CD14-positive monocyte (primary cell): ENCODE measurements around the gene UBE4A. TPM values are rescaled to one million over a fixed set of nuclear protein-coding genes. Genes with fewer than 3 reads are reported as not detected.

Experiments used
- DNase-seq, 3 donors: peaks; one replicate each; pipeline ENCODE4 v3.0.0-alpha.2; 2011 to 2022
- H2AFZ ChIP-seq: 2 replicates; pipeline ENCODE4 v1.6.0; 2012; ENCODE audit warnings: mild to moderate bottlenecking, low read depth, low read length, inconsistent platforms; ENCODE audit not compliant: insufficient read depth, poor library complexity, severe bottlenecking
- H3K27ac ChIP-seq, 2 donors: 1 replicate in 1 of 2; 2 replicates in 1 of 2; pipeline ENCODE4 v1.5.1; 2012 to 2013; ENCODE audit warnings: low read length in 2 of 2, control low read depth in 1 of 2, inconsistent platforms in 1 of 2, low read depth in 1 of 2, mild to moderate bottlenecking in 1 of 2
- H3K27me3 ChIP-seq, 2 donors: one replicate each; pipeline versions ENCODE4 v1.6.0 to v1.6.1; 2011 to 2013; ENCODE audit warnings: low read length in 2 of 2; ENCODE audit not compliant: control insufficient read depth in 2 of 2, insufficient read depth in 2 of 2
- H3K36me3 ChIP-seq, 2 donors: replicated peaks in 1 of 2; 1 replicate in 1 of 2; 2 replicates in 1 of 2; pipeline versions ENCODE4 v1.5.1 to v1.6.1; 2012 to 2013; ENCODE audit warnings: low read length in 2 of 2, control low read depth in 1 of 2, inconsistent platforms in 1 of 2, mild to moderate bottlenecking in 1 of 2; ENCODE audit not compliant: insufficient read depth in 2 of 2, control insufficient read depth in 1 of 2
- H3K4me1 ChIP-seq, 2 donors: 1 replicate in 1 of 2; 2 replicates in 1 of 2; pipeline versions ENCODE4 v1.5.1 to v1.6.1; 2012 to 2013; ENCODE audit warnings: low read length in 2 of 2, control low read depth in 1 of 2, inconsistent platforms in 1 of 2, mild to moderate bottlenecking in 1 of 2, moderate library complexity in 1 of 2; ENCODE audit not compliant: insufficient read depth in 2 of 2, control insufficient read depth in 1 of 2
- H3K4me2 ChIP-seq: replicated peaks from 2 replicates; pipeline ENCODE3; 2012; ENCODE audit warnings: low read length, moderate library complexity, mild to moderate bottlenecking; ENCODE audit not compliant: poor library complexity, severe bottlenecking; ENCODE audit errors: extremely low read depth
- H3K4me3 ChIP-seq, 3 experiments: fragments of 200-600 bp in 1 of 3; sonication (generic) in 1 of 3; replicated peaks in 1 of 3; 1 replicate in 2 of 3; 2 replicates in 1 of 3; pipeline ENCODE4 v1.5.1; 2011 to 2013; ENCODE audit warnings: low read length in 3 of 3, mild to moderate bottlenecking in 3 of 3, control low read depth in 2 of 3, low read depth in 2 of 3, inconsistent platforms in 1 of 3, moderate library complexity in 1 of 3
- H3K79me2 ChIP-seq: 2 replicates; pipeline ENCODE4 v1.6.0; 2012; ENCODE audit warnings: mild to moderate bottlenecking, control low read depth, inconsistent platforms, low read length, moderate library complexity; ENCODE audit not compliant: insufficient read depth
- H3K9ac ChIP-seq: 2 replicates; pipeline ENCODE4 v1.6.0; 2017; ENCODE audit warnings: low read length, mild to moderate bottlenecking; ENCODE audit not compliant: insufficient read depth, poor library complexity, severe bottlenecking
- H3K9me3 ChIP-seq, 2 donors: replicated peaks in 1 of 2; 1 replicate in 1 of 2; 2 replicates in 1 of 2; pipeline versions ENCODE4 v1.5.1 to v1.6.1; 2012 to 2013; ENCODE audit warnings: low read length in 2 of 2, control low read depth in 1 of 2; ENCODE audit not compliant: control insufficient read depth in 1 of 2, insufficient read depth in 1 of 2
- H4K20me1 ChIP-seq: 2 replicates; pipeline ENCODE4 v1.6.0; 2012; ENCODE audit warnings: mild to moderate bottlenecking, low read length, control low read depth, moderate library complexity; ENCODE audit not compliant: insufficient read depth
- H3K27ac Mint-ChIP-seq, 7 donors: one replicate each; pipeline ENCODE4 v1.8.0; 2020; ENCODE audit warnings: mild to moderate bottlenecking in 7 of 7, mixed read lengths in 7 of 7, moderate library complexity in 6 of 7, inconsistent platforms in 2 of 7
- H3K27me3 Mint-ChIP-seq, 3 donors: one replicate each; pipeline ENCODE4 v1.8.0; 2021 to 2022; ENCODE audit warnings: low read depth in 3 of 3, mild to moderate bottlenecking in 3 of 3, mixed read lengths in 3 of 3, moderate library complexity in 3 of 3, inconsistent platforms in 1 of 3
- H3K36me3 Mint-ChIP-seq, 2 donors: one replicate each; pipeline ENCODE4 v1.8.0; 2020; ENCODE audit warnings: mixed read lengths in 2 of 2, inconsistent platforms in 1 of 2, mild to moderate bottlenecking in 1 of 2
- H3K4me1 Mint-ChIP-seq: one replicate; pipeline ENCODE4 v1.8.0; 2020; ENCODE audit warnings: mild to moderate bottlenecking, mixed read lengths
- H3K4me3 Mint-ChIP-seq, 2 donors: one replicate each; pipeline ENCODE4 v1.8.0; 2020; ENCODE audit warnings: mild to moderate bottlenecking in 2 of 2, mixed read lengths in 2 of 2, moderate library complexity in 1 of 2
- H3K9me3 Mint-ChIP-seq, 7 donors: one replicate each; pipeline ENCODE4 v1.8.0; 2020 to 2022; ENCODE audit warnings: mixed read lengths in 7 of 7, mild to moderate bottlenecking in 6 of 7, moderate library complexity in 6 of 7, inconsistent platforms in 2 of 7
- CTCF ChIP-seq: fragments of 200-600 bp; IDR thresholded peaks from one replicate; pipeline ENCODE4 v1.8.0; 2022; ENCODE audit warnings: antibody characterized with exemption, mild to moderate bottlenecking
- WGBS: methylation state at CpG from one replicate; pipeline ENCODE4 v1.1.5; 2013; ENCODE audit warnings: missing lambda C conversion rate; ENCODE audit not compliant: insufficient coverage; 5-methylcytosine and 5-hydroxymethylcytosine counted together
- intact Hi-C, 2 donors: fragments of 100-400 bp; cut with micrococcal nuclease; formaldehyde crosslinking; loops; one replicate each; pipeline versions ENCODE4 v1.15.0 to v1.15.1; 2023
- polyA plus RNA-seq, 3 donors: library from polyadenylated mRNA; depleted of rRNA in 1 of 3; unstranded in 2 of 3; stranded (reverse) in 1 of 3; fragments of 300-500 nt in 2 of 3; fragments of >200 nt in 1 of 3; fragmentation: Illumina TruSeq in 2 of 3; gene quantifications; 1 replicate in 2 of 3; 2 replicates in 1 of 3; pipeline ENCODE4 v1.2.3, GENCODE V29; 2012 to 2021

Gene UBE4A
- polyA plus RNA-seq, 3 donors, result 21.6 to 33.9 (median 22.7) TPM

DNA sequence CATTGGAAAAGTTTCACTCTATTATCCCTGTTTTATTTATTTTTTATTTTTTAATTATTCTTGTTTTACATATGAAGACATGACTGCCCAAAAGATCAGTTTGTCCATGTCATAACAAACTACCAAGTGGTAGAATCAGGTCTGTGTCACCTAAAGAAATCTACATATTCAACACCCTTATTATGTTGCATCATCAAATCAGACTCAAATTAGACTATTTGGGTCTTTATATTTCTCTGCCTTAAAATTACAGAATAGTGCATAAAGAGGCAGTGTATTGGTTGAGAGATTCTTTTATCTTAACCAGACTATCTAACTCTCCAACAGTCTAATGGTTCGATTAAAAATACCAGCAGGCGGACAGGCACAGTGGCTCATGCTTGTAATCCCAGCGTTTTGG, 23.6 kb downstream of the UBE4A start:
- Histone ChIP-seq H3K4me2 (no peak overlapping the region), H2AFZ (no peak overlapping the region), H3K27me3 (no peaks in the 10 kb centered on the region), H3K9ac (no peak overlapping the region), H3K36me3 (peaks cover 100% of the 10 kb centered on the region in 2 donors), H4K20me1 (no peaks in the 10 kb centered on the region), H3K79me2 (no peaks in the 10 kb centered on the region), H3K27ac (no peak overlapping the region), H3K9me3 (no peaks in the 10 kb centered on the region), H3K4me1 (no peaks in the 10 kb centered on the region), H3K4me3 (no peak overlapping the region)
- intact Hi-C loops, result loop anchor here in 1 of 2 donors (5.0 kb wide), 1 partner anchor 114 kb away; no protein-coding TSS in a partner anchor
- TF ChIP-seq CTCF, result no peak
- H3K4me1 Mint-ChIP-seq, result no peaks in the 10 kb centered on the region
- WGBS, result 100% methylated on average over 3 of the region's 3 CpGs
- H3K4me3 Mint-ChIP-seq, result no peak overlapping the region
- H3K27me3 Mint-ChIP-seq, result peaks cover 0 to 2% (median 1%) of the 10 kb centered on the region in 3 donors
- H3K9me3 Mint-ChIP-seq, result no peaks in the 10 kb centered on the region
- H3K27ac Mint-ChIP-seq, result no peak overlapping the region
- no peak for DNase-seq
- H3K36me3 Mint-ChIP-seq, result peaks cover 91 to 94% of the 10 kb centered on the region in 2 donors

DNA sequence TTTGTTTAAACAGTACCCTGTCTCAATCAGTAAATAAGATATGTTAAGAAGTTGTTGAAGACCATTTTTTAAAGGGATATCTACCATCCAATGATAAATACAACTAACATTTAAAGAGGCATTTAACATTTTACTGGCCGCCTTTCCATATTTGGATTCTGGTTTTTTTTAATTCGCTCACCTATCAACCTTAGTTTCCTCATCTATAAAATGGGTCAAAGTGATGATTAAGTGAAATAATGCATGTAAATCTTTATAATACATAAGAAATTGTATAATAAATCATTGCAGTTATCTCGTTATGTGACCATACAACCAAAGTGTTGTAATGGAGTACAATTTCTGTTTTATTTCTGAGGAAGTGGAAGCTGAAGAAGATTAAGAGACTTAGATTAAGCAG, 24.3 kb downstream of the UBE4A start:
- no peaks in the 10 kb centered on the region for H3K4me1 Mint-ChIP-seq
- no peaks in the 10 kb centered on the region for H3K79me2 ChIP-seq
- H3K27me3 ChIP-seq, result no peaks in the 10 kb centered on the region
- H3K4me3 ChIP-seq, result no peak overlapping the region
- no peaks in the 10 kb centered on the region for H3K4me1 ChIP-seq
- H3K9ac ChIP-seq, result no peak overlapping the region
- H3K36me3 ChIP-seq, result peaks cover 100% of the 10 kb centered on the region in 2 donors
- H3K4me3 Mint-ChIP-seq, result no peak overlapping the region
- H2AFZ ChIP-seq, result no peak overlapping the region
- H3K36me3 Mint-ChIP-seq, result peaks cover 89 to 93% of the 10 kb centered on the region in 2 donors
- intact Hi-C loops, result loop anchor here in 1 of 2 donors (5.0 kb wide), 1 partner anchor 114 kb away; no protein-coding TSS in a partner anchor
- H3K9me3 ChIP-seq, result no peaks in the 10 kb centered on the region
- TF ChIP-seq CTCF, result no peak
- H4K20me1 ChIP-seq, result no peaks in the 10 kb centered on the region
- H3K27me3 Mint-ChIP-seq, result peaks cover 0 to 2% (median 1%) of the 10 kb centered on the region in 3 donors
- no CpG with 5 or more reads among the region's 3 CpGs for WGBS
- no peak for DNase-seq
- no peaks in the 10 kb centered on the region for H3K9me3 Mint-ChIP-seq
- no peak overlapping the region for H3K4me2 ChIP-seq
- no peak overlapping the region for H3K27ac ChIP-seq
- H3K27ac Mint-ChIP-seq, result no peak overlapping the region
